IMR-90 (cell line): Measurements from ENCODE around the gene NIPBL. TPM values are rescaled to one million over a fixed set of nuclear protein-coding genes. Genes with fewer than 3 reads are reported as not detected.

ENCODE experiments used
- ATAC-seq: fragments of 200-7000 bp; cut with Tn5 transposase; 2 replicates; pipeline ENCODE4 v1.9.1; 2020; ENCODE audit warnings: low read depth, mild to moderate bottlenecking, moderate library complexity
- BruUV-seq: library from RNA; stranded (reverse); fragments of 400-500 nt; replicated peaks from 2 replicates; lab custom pipeline; 2021; lab: Mats Ljungman, UMichigan
- CTCF ChIA-PET: fragments of 300-600 bp; formaldehyde crosslinking; extraction: SDS; loops from one replicate; lab custom pipeline; 2021; ENCODE audit warnings: antibody characterized with exemption; lab: Yijun Ruan, JAX
- POLR2A ChIA-PET: fragments of 300-600 bp; sonication (Branson Sonifier 250); formaldehyde crosslinking; loops from one replicate; lab custom pipeline; 2022; ENCODE audit warnings: antibody characterized with exemption; ENCODE audit not compliant: unreplicated experiment; lab: Charles Lee
- DNase-seq: peaks from one replicate; pipeline ENCODE4 v3.0.0; 2013
- H2AFZ ChIP-seq: replicated peaks from 2 replicates; pipeline ENCODE3; 2013; ENCODE audit warnings: low read length, mild to moderate bottlenecking; ENCODE audit not compliant: poor library complexity
- H2AK5ac ChIP-seq: 2 replicates; pipeline ENCODE4 v1.6.1; 2013; ENCODE audit warnings: low read depth, low read length, inconsistent platforms
- H2AK9ac ChIP-seq: replicated peaks from 2 replicates; pipeline ENCODE3; 2013; ENCODE audit warnings: mild to moderate bottlenecking, low read depth, low read length, moderate library complexity; ENCODE audit not compliant: poor library complexity
- H2BK120ac ChIP-seq: 2 replicates; pipeline ENCODE4 v1.6.1; 2013; ENCODE audit warnings: low read depth, low read length, inconsistent platforms
- H2BK15ac ChIP-seq: 3 replicates; pipeline ENCODE4 v1.6.1; 2013; ENCODE audit warnings: low read depth, low read length, inconsistent platforms
- H2BK20ac ChIP-seq: 2 replicates; pipeline ENCODE4 v1.6.1; 2013; ENCODE audit warnings: low read depth, mild to moderate bottlenecking, inconsistent platforms, low read length, moderate library complexity
- H2BK5ac ChIP-seq: 2 replicates; pipeline ENCODE4 v1.6.1; 2013; ENCODE audit warnings: mild to moderate bottlenecking, low read depth, low read length, inconsistent platforms; ENCODE audit not compliant: poor library complexity, severe bottlenecking
- H3K14ac ChIP-seq: replicated peaks from 2 replicates; pipeline ENCODE4 v1.6.1; 2013; ENCODE audit warnings: low read depth, low read length, inconsistent platforms
- H3K18ac ChIP-seq: 2 replicates; pipeline ENCODE4 v1.6.1; 2013; ENCODE audit warnings: low read depth, low read length, control low read depth
- H3K23ac ChIP-seq: 2 replicates; pipeline ENCODE4 v1.6.1; 2013; ENCODE audit warnings: low read depth, low read length, inconsistent platforms
- H3K27ac ChIP-seq: 2 replicates; pipeline ENCODE4 v1.5.1; 2013; ENCODE audit warnings: mild to moderate bottlenecking, control low read depth, low read length; ENCODE audit not compliant: insufficient read depth
- H3K27me3 ChIP-seq: 2 replicates; pipeline ENCODE4 v1.6.1; 2013; ENCODE audit warnings: low read length; ENCODE audit not compliant: control insufficient read depth, insufficient read depth
- H3K36me3 ChIP-seq: 2 replicates; pipeline ENCODE4 v1.6.1; 2013; ENCODE audit warnings: low read length, mixed read lengths; ENCODE audit not compliant: control insufficient read depth, insufficient read depth
- H3K4ac ChIP-seq: 2 replicates; pipeline ENCODE4 v1.6.1; 2013; ENCODE audit warnings: low read depth, low read length, inconsistent platforms
- H3K4me1 ChIP-seq: 2 replicates; pipeline ENCODE4 v1.6.1; 2013; ENCODE audit warnings: low read length, mixed read lengths; ENCODE audit not compliant: control insufficient read depth, insufficient read depth
- H3K4me2 ChIP-seq: 2 replicates; pipeline ENCODE4 v1.6.1; 2013; ENCODE audit warnings: low read depth, mild to moderate bottlenecking, control low read depth, low read length, moderate library complexity
- H3K4me3 ChIP-seq: 2 replicates; pipeline ENCODE4 v1.5.1; 2013; ENCODE audit warnings: low read depth, mild to moderate bottlenecking, control low read depth, low read length, moderate library complexity; ENCODE audit not compliant: insufficient read depth
- H3K56ac ChIP-seq: 2 replicates; pipeline ENCODE4 v1.6.1; 2013; ENCODE audit warnings: low read length, inconsistent platforms; ENCODE audit not compliant: insufficient read depth; ENCODE audit errors: extremely low read depth
- H3K79me1 ChIP-seq, 2 experiments: 2 replicates each; pipeline ENCODE4 v1.6.1; 2013; ENCODE audit warnings: low read length in 2 of 2, inconsistent platforms in 1 of 2, low read depth in 1 of 2
- H3K9ac ChIP-seq: 2 replicates; pipeline ENCODE4 v1.6.1; 2013; ENCODE audit warnings: low read depth, low read length, control low read depth
- H3K9me1 ChIP-seq: 2 replicates; pipeline ENCODE4 v1.6.1; 2013; ENCODE audit warnings: low read length, inconsistent platforms; ENCODE audit not compliant: insufficient read depth
- H3K9me3 ChIP-seq: 2 replicates; pipeline ENCODE4 v1.6.1; 2013; ENCODE audit warnings: low read length; ENCODE audit not compliant: control insufficient read depth, insufficient read depth
- H4K20me1 ChIP-seq: 2 replicates; pipeline ENCODE4 v1.6.1; 2013; ENCODE audit warnings: low read length, inconsistent platforms; ENCODE audit not compliant: insufficient read depth
- H4K5ac ChIP-seq: 2 replicates; pipeline ENCODE4 v1.6.1; 2013; ENCODE audit warnings: mild to moderate bottlenecking, low read depth, low read length, control low read depth
- H4K8ac ChIP-seq, 2 experiments: 2 replicates each; pipeline ENCODE4 v1.6.1; 2013; ENCODE audit warnings: low read depth in 2 of 2, low read length in 2 of 2, control low read depth in 1 of 2, inconsistent platforms in 1 of 2
- H4K91ac ChIP-seq: 2 replicates; pipeline ENCODE4 v1.6.1; 2013; ENCODE audit warnings: low read depth, low read length, inconsistent platforms; ENCODE audit not compliant: insufficient read depth
- BHLHE40 ChIP-seq: fragments of 150-350 bp; IDR thresholded peaks from 2 replicates; pipeline ENCODE4 v1.6.1; 2016; ENCODE audit warnings: mild to moderate bottlenecking, low read depth, low read length
- CEBPB ChIP-seq: IDR thresholded peaks from 2 replicates; pipeline ENCODE4 v1.6.1; 2012; ENCODE audit warnings: low read depth, low read length, improper control_type of control experiment
- CHD1 ChIP-seq: IDR thresholded peaks from 2 replicates; pipeline ENCODE4 v1.6.1; 2012; ENCODE audit warnings: low read depth, low read length, improper control_type of control experiment
- CTCF ChIP-seq: conservative IDR thresholded peaks from 2 replicates; pipeline ENCODE4 v1.5.1; 2012; ENCODE audit warnings: mild to moderate bottlenecking, low read depth, low read length, improper control_type of control experiment
- ELK1 ChIP-seq: fragments of 150-350 bp; IDR thresholded peaks from 2 replicates; pipeline ENCODE4 v1.6.1; 2016; ENCODE audit warnings: low read depth, mild to moderate bottlenecking, low read length, moderate library complexity, borderline replicate concordance
- FOS ChIP-seq: fragments of 150-350 bp; IDR thresholded peaks from 2 replicates; pipeline ENCODE4 v1.6.1; 2016; ENCODE audit warnings: low read depth, low read length
- MAFK ChIP-seq: IDR thresholded peaks from 2 replicates; pipeline ENCODE4 v1.6.1; 2012; ENCODE audit warnings: low read depth, low read length, improper control_type of control experiment
- MAZ ChIP-seq: IDR thresholded peaks from 2 replicates; pipeline ENCODE4 v1.6.1; 2012; ENCODE audit warnings: low read depth, mild to moderate bottlenecking, low read length, improper control_type of control experiment, moderate library complexity, borderline replicate concordance
- MXI1 ChIP-seq: IDR thresholded peaks from 2 replicates; pipeline ENCODE4 v1.6.1; 2012; ENCODE audit warnings: low read depth, mild to moderate bottlenecking, low read length, moderate library complexity, borderline replicate concordance
- NFE2L2 ChIP-seq: fragments of 150-350 bp; IDR thresholded peaks from 2 replicates; pipeline ENCODE4 v1.6.1; 2016; ENCODE audit warnings: low read depth, mild to moderate bottlenecking, low read length
- POLR2A ChIP-seq: IDR thresholded peaks from 2 replicates; pipeline ENCODE4 v1.6.1; 2012; ENCODE audit warnings: mild to moderate bottlenecking, low read depth, low read length
- RAD21 ChIP-seq: IDR thresholded peaks from 2 replicates; pipeline ENCODE4 v1.6.1; 2012; ENCODE audit warnings: low read length, improper control_type of control experiment
- RCOR1 ChIP-seq: IDR thresholded peaks from 2 replicates; pipeline ENCODE4 v1.6.1; 2012; ENCODE audit warnings: mild to moderate bottlenecking, low read length, improper control_type of control experiment; ENCODE audit not compliant: insufficient replicate concordance
- RFX5 ChIP-seq: IDR thresholded peaks from 2 replicates; pipeline ENCODE4 v1.8.0; 2012; ENCODE audit warnings: low read depth, mild to moderate bottlenecking, low read length, moderate library complexity
- SMC3 ChIP-seq: fragments of 150-350 bp; IDR thresholded peaks from 2 replicates; pipeline ENCODE4 v1.6.1; 2016; ENCODE audit warnings: low read depth, mild to moderate bottlenecking, antibody characterized with exemption, low read length, moderate library complexity
- USF2 ChIP-seq: fragments of 150-350 bp; IDR thresholded peaks from 2 replicates; pipeline ENCODE4 v1.6.1; 2017; ENCODE audit warnings: mild to moderate bottlenecking, antibody characterized with exemption, low read length, low read depth
- WGBS, 2 experiments: methylation state at CpG; one replicate each; pipeline versions ENCODE4 v1.1.5 to v1.1.7; 2013; ENCODE audit warnings: missing lambda C conversion rate in 2 of 2; ENCODE audit not compliant: insufficient read length in 1 of 2; ENCODE audit errors: extremely low coverage in 2 of 2; 5-methylcytosine and 5-hydroxymethylcytosine counted together
- dilution Hi-C: fragments of 300-500 bp; cut with HindIII; formaldehyde crosslinking; loops from one replicate; pipeline ENCODE4 v1.14.3; 2018; ENCODE audit warnings: low sequenced_read_pairs; ENCODE audit not compliant: unreplicated experiment
- in situ Hi-C: fragments of 300-500 bp; cut with MboI; formaldehyde crosslinking; loops from 3 replicates; pipeline ENCODE4 v1.14.3; 2019; ENCODE audit warnings: low sequenced_read_pairs, inconsistent platforms, mixed read lengths
- intact Hi-C: fragments of 100-400 bp; cut with micrococcal nuclease; formaldehyde crosslinking; loops from 2 replicates; pipeline ENCODE4 v1.10.0; 2022
- polyA plus RNA-seq, 3 experiments: library from polyadenylated mRNA; depleted of rRNA; stranded (reverse); fragments of >200 nt; gene quantifications; 2 replicates each; pipeline ENCODE4 v1.2.3, GENCODE V29; 2012; ENCODE audit warnings: low replicate concordance in 1 of 3
- total RNA-seq: library from RNA; depleted of rRNA; stranded (reverse); fragments of >200 nt; gene quantifications from 2 replicates; pipeline ENCODE4 v1.2.3, GENCODE V29; 2012

Gene NIPBL
- total and polyA plus RNA-seq, 2 of the 4 experiments (the other 2 are of a cell fraction): 8.4 to 46.4 TPM

- Histone ChIP-seq H4K8ac (no peak overlapping the region), H3K4me2 (no peak overlapping the region), H3K27ac (no peak overlapping the region), H4K91ac (no peak overlapping the region), H4K5ac (no peak overlapping the region), H3K23ac (no peak overlapping the region), H3K4me3 (no peak overlapping the region), H3K56ac (no peak overlapping the region), H2BK5ac (no peak overlapping the region), H3K14ac (no peak overlapping the region), H2AK9ac (no peak overlapping the region), H2BK120ac (no peak overlapping the region), H4K20me1 (peaks cover 76% of the 10 kb centered on the region), H2AK5ac (no peak overlapping the region), H2BK20ac (no peak overlapping the region), H3K18ac (no peak overlapping the region), H3K4me1 (no peaks in the 10 kb centered on the region), H3K36me3 (peaks cover 10% of the 10 kb centered on the region; the same call in 1 of the 2 replicates), H2BK15ac (no peak overlapping the region), H3K9me1 (peaks cover 10% of the 10 kb centered on the region), H2AFZ (no peak overlapping the region), H3K9ac (no peak overlapping the region), H3K27me3 (no peaks in the 10 kb centered on the region), H3K79me1 (peaks cover 5 to 41% of the 10 kb centered on the region in 2 experiments), H3K9me3 (no peaks in the 10 kb centered on the region), H3K4ac (no peak overlapping the region)
- ChIA-PET POLR2A (no interaction called here), CTCF (no interaction called here)
- intact Hi-C loops (no loop called here), dilution Hi-C loops (no loop called here), in situ Hi-C loops (loop anchor here (5.0 kb wide), 1 partner anchor 58 kb away; no protein-coding TSS in a partner anchor)
- 100% methylated on average over 1 of the region's 3 CpGs; no CpG with 5 or more reads in 1 of the 2 experiments for WGBS, 2 experiments
- no peak for TF ChIP-seq NFE2L2
- TF ChIP-seq MAFK: no peak
- TF ChIP-seq BHLHE40: no peak
- no peak for TF ChIP-seq CHD1
- TF ChIP-seq CEBPB: no peak
- no peak for TF ChIP-seq POLR2A
- no peak for TF ChIP-seq SMC3
- no peak for TF ChIP-seq RFX5
- TF ChIP-seq RAD21: no peak
- no peak for TF ChIP-seq FOS
- TF ChIP-seq MAZ: no peak
- no peak for TF ChIP-seq MXI1
- TF ChIP-seq USF2: no peak
- no peak for TF ChIP-seq RCOR1
- no peak for TF ChIP-seq ELK1
- TF ChIP-seq CTCF: no peak
- DNase-seq (no peak), ATAC-seq (no peak)
- BruUV-seq: no TSS peak
Observed at GRCh38 chr5:36883894-36884462, 7.4 kb downstream of the NIPBL start.
